HL-60 (cell line): ENCODE results near the gene TUBGCP6.

ENCODE experiments used
- DNase-seq, 2 experiments: peaks; one replicate each; pipeline ENCODE4 v3.0.0-alpha.2; 2010 to 2020; ENCODE audit warnings: low read depth in 1 of 2, low spot score in 1 of 2
- H3K27ac ChIP-seq: fragments of 250-450 bp; sonication (Bioruptor Pico); replicated peaks from 2 replicates; pipeline ENCODE4 v1.5.1; 2020; ENCODE audit warnings: mild to moderate bottlenecking, moderate library complexity
- H3K27me3 ChIP-seq: fragments of 250-450 bp; sonication (Bioruptor Pico); 2 replicates; pipeline ENCODE4 v1.5.1; 2021; ENCODE audit warnings: mild to moderate bottlenecking, moderate library complexity; ENCODE audit not compliant: insufficient read depth, poor library complexity, severe bottlenecking
- H3K4me3 ChIP-seq: replicated peaks from 2 replicates; pipeline ENCODE4 v1.5.1; 2011; ENCODE audit warnings: mild to moderate bottlenecking, control low read depth, low read length; ENCODE audit not compliant: insufficient read depth
- CTCF ChIP-seq: IDR thresholded peaks from one replicate; pipeline ENCODE4 v1.5.1; 2011; ENCODE audit warnings: low read length, control low read depth, inconsistent platforms; ENCODE audit not compliant: insufficient read depth
- GABPA ChIP-seq: IDR thresholded peaks from 2 replicates; pipeline ENCODE4 v1.6.1; 2012; ENCODE audit warnings: low read depth
- POLR2AphosphoS5 ChIP-seq: IDR thresholded peaks from 2 replicates; pipeline ENCODE4 v1.6.1; 2012; ENCODE audit warnings: low read depth
- REST ChIP-seq: IDR thresholded peaks from 2 replicates; pipeline ENCODE4 v1.6.1; 2012; ENCODE audit warnings: low read depth; ENCODE audit not compliant: insufficient replicate concordance
- SPI1 ChIP-seq: IDR thresholded peaks from 2 replicates; pipeline ENCODE4 v1.6.1; 2012; ENCODE audit warnings: low read depth, mild to moderate bottlenecking, borderline replicate concordance

TUBGCP6 gene

GRCh38 chr22:50248196-50249081 is 3.6 kb upstream of the TUBGCP6 start:
- no peak overlapping the region; the same call in 1 of the 2 replicates for H3K27ac ChIP-seq
- TF ChIP-seq SPI1: no peak
- H3K27me3 ChIP-seq: no peaks in the 10 kb centered on the region
- no peak for DNase-seq
- no peak overlapping the region for H3K4me3 ChIP-seq

GRCh38 chr22:50247748-50248147 is 2.9 kb upstream of the TUBGCP6 start:
- no peak overlapping the region; the same call in 1 of the 2 replicates for H3K27ac ChIP-seq
- TF ChIP-seq GABPA (no peak), SPI1 (no peak), POLR2AphosphoS5 (peak; percentile 39; the same call in 1 of the 2 replicates), REST (no peak)
- peak in 1 of 2 experiments; percentile 62 for DNase-seq
- H3K27me3 ChIP-seq: no peaks in the 10 kb centered on the region
- H3K4me3 ChIP-seq: no peak overlapping the region

GRCh38 chr22:50246242-50247175 is 1.7 kb upstream of the TUBGCP6 start:
- Histone ChIP-seq H3K4me3 (no peak overlapping the region), H3K27me3 (no peaks in the 10 kb centered on the region), H3K27ac (no peak overlapping the region)
- TF ChIP-seq GABPA: no peak
- TF ChIP-seq SPI1: no peak
- no peak for TF ChIP-seq REST
- no peak for TF ChIP-seq POLR2AphosphoS5
- no peak for TF ChIP-seq CTCF
- DNase-seq: no peak

- TF ChIP-seq POLR2AphosphoS5: no peak
- TF ChIP-seq REST: no peak
- H3K27ac ChIP-seq: peak overlapping the region; percentile 82
- H3K4me3 ChIP-seq: peak overlapping the region; percentile 96
- no peak for DNase-seq
- no peaks in the 10 kb centered on the region for H3K27me3 ChIP-seq
Observed at GRCh38 chr22:50245214-50246072, 620 bp upstream of the TUBGCP6 start.
